ENCODE data around the gene AFAP1L1. TPM values are rescaled to one million over a fixed set of nuclear protein-coding genes. Genes with fewer than 3 reads are reported as not detected.

Gene AFAP1L1
- total and polyA plus RNA-seq, 2 donors (not counting 3 experiments of a cell fraction or from before 2014, with no cell fraction given) = 7.9 to 73.2 TPM

GRCh38 chr5:149297340-149298025 lies 25.8 kb downstream of the AFAP1L1 start:
- Histone ChIP-seq H3K9me1 (replicated peaks; ENCODE audit: control insufficient read depth, extremely low read depth, insufficient read depth, low read length) (no peaks in the 10 kb centered on the region), H2AFZ (ENCODE audit: low read depth, low read length) (no peak overlapping the region), H3K9ac (replicated peaks; ENCODE audit: extremely low read depth, insufficient read depth, low read length) (no peak overlapping the region), H3K36me3 (ENCODE audit: control insufficient read depth in 2 of 2, extremely low read depth in 1 of 2, insufficient read depth in 2 of 2, low read length in 2 of 2) (no peaks in the 10 kb centered on the region), H4K20me1 (replicated peaks; ENCODE audit: control insufficient read depth, extremely low read depth, insufficient read depth, low read length) (no peaks in the 10 kb centered on the region), H3K4me3 (replicated peaks in 1 of 3; ENCODE audit: insufficient read depth in 1 of 3, low read depth in 1 of 3, low read length in 3 of 3) (no peak overlapping the region), H3K4me2 (ENCODE audit: insufficient read depth, low read length) (no peak overlapping the region), H3K79me2 (ENCODE audit: control insufficient read depth, insufficient read depth, low read length) (no peaks in the 10 kb centered on the region), H3K27ac (ENCODE audit: insufficient read depth, low read depth, low read length) (no peak overlapping the region), H3K4me1 (ENCODE audit: control insufficient read depth, extremely low read depth, insufficient read depth, low read length) (peaks cover 28% of the 10 kb centered on the region), H3K27me3 (ENCODE audit: control insufficient read depth in 2 of 2, insufficient read depth in 2 of 2, low read length in 2 of 2) (no peaks in the 10 kb centered on the region), H3K9me3 (replicated peaks; ENCODE audit: control insufficient read depth, insufficient read depth, low read length) (no peaks in the 10 kb centered on the region)
- FAIRE-seq = peak; percentile 38
- ChIA-PET POLR2A (no interaction called here), CTCF (interaction anchor here (0.9 to 4.6 kb wide), 6 partner anchors 12 to 70 kb away, joined by 3 to 26 read pairs (median 8); no protein-coding TSS in a partner anchor)
- TF ChIP-seq, protein P1, sequence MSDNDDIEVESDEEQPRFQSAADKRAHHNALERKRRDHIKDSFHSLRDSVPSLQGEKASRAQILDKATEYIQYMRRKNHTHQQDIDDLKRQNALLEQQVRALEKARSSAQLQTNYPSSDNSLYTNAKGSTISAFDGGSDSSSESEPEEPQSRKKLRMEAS (IDR thresholded peaks at IDR 0.05; ENCODE audit: insufficient read depth, insufficient read length) = no peak
- TF ChIP-seq MYC (IDR thresholded peaks at IDR 0.05; ENCODE audit: low read depth, low read length) = no peak
- no peak for TF ChIP-seq POLR2A (IDR thresholded peaks at IDR 0.05; ENCODE audit: low read depth, low read length)
- TF ChIP-seq JUN (IDR thresholded peaks at IDR 0.05; ENCODE audit: borderline replicate concordance, insufficient read depth, insufficient read length, low read depth) = no peak
- no peak for TF ChIP-seq FOS (IDR thresholded peaks at IDR 0.05; ENCODE audit: borderline replicate concordance, insufficient read depth, low read length)
- TF ChIP-seq CTCF (IDR thresholded peaks at IDR 0.05; ENCODE audit: extremely low read depth in 1 of 2, insufficient read depth in 1 of 2, low read depth in 1 of 2, low read length in 2 of 2) = no peak
- no peak for TF ChIP-seq GATA2 (IDR thresholded peaks at IDR 0.05; ENCODE audit: insufficient read depth, insufficient read length, low read depth, low read length)
- TF ChIP-seq POLR2AphosphoS5 (IDR thresholded peaks at IDR 0.05; ENCODE audit: insufficient read depth, low read depth, low read length) = no peak
- TF ChIP-seq EZH2 (IDR thresholded peaks at IDR 0.05; ENCODE audit: borderline replicate concordance, low read depth, low read length, severe bottlenecking) = no peak
- intact Hi-C loops (cut with micrococcal nuclease) (loop anchor here (1.0 to 2.0 kb wide), 2 partner anchors 8 to 47 kb away; partner anchors contain the start of gene GRPEL2), dilution Hi-C loops (cut with MboI; ENCODE audit: extremely low pct_ligation_motif_present, low sequenced_read_pairs) (no loop called here)
- BruUV-seq (replicated peaks) = no TSS peak
- DNase-seq (ENCODE audit: low read depth, low spot score) = no peak
